A673 (cell line): ENCODE measurements around the gene NUP93. TPM values are rescaled to one million over a fixed set of nuclear protein-coding genes. Genes with fewer than 3 reads are reported as not detected.

Source experiments
- BruUV-seq: library from RNA; stranded (reverse); fragments of 400-500 nt; replicated peaks from 2 replicates; lab custom pipeline; 2021; lab: Mats Ljungman, UMichigan
- CTCF ChIA-PET: fragments of 300-600 bp; sonication (Branson Sonifier 250); formaldehyde crosslinking; loops from one replicate; lab custom pipeline; 2022; ENCODE audit warnings: antibody characterized with exemption; lab: Charles Lee
- POLR2A ChIA-PET: fragments of 300-600 bp; sonication (Branson Sonifier 250); formaldehyde crosslinking; loops from one replicate; lab custom pipeline; 2022; ENCODE audit warnings: antibody characterized with exemption; ENCODE audit not compliant: low non-redundant PET; lab: Charles Lee
- DNase-seq: peaks from one replicate; pipeline ENCODE4 v3.0.0-alpha.2; 2015; ENCODE audit warnings: low spot score
- H3K27ac ChIP-seq: fragments of 200-600 bp; sonication (generic); 2 replicates; pipeline ENCODE4 v1.5.1; 2016; ENCODE audit warnings: mixed run types, low read depth, mild to moderate bottlenecking, mixed read lengths, antibody characterized with exemption, low read length; ENCODE audit not compliant: poor library complexity, severe bottlenecking
- H3K27me3 ChIP-seq: fragments of 200-600 bp; sonication (generic); replicated peaks from 2 replicates; pipeline ENCODE4 v1.6.1; 2017; ENCODE audit warnings: mixed run types, low read depth, mild to moderate bottlenecking, mixed read lengths, antibody characterized with exemption, low read length; ENCODE audit not compliant: insufficient read depth, poor library complexity
- H3K36me3 ChIP-seq: fragments of 200-600 bp; sonication (generic); 2 replicates; pipeline ENCODE4 v1.6.1; 2016; ENCODE audit warnings: mixed run types, mild to moderate bottlenecking, mixed read lengths, antibody characterized with exemption, low read length; ENCODE audit not compliant: insufficient read depth, poor library complexity, severe bottlenecking
- H3K4me1 ChIP-seq: fragments of 200-600 bp; sonication (generic); 2 replicates; pipeline ENCODE4 v1.6.1; 2017; ENCODE audit warnings: mixed run types, mild to moderate bottlenecking, mixed read lengths, antibody characterized with exemption, low read length; ENCODE audit not compliant: insufficient read depth, poor library complexity, severe bottlenecking
- H3K4me3 ChIP-seq: fragments of 200-600 bp; sonication (generic); 2 replicates; pipeline ENCODE4 v1.5.1; 2016; ENCODE audit warnings: low read depth, mixed run types, mild to moderate bottlenecking, mixed read lengths, low read length; ENCODE audit not compliant: poor library complexity, severe bottlenecking
- H3K9me3 ChIP-seq: fragments of 200-600 bp; sonication (generic); 2 replicates; pipeline ENCODE4 v1.6.1; 2016; ENCODE audit warnings: mixed run types, low read depth, mild to moderate bottlenecking, mixed read lengths, antibody characterized with exemption, low read length; ENCODE audit not compliant: poor library complexity, severe bottlenecking
- EZH2 ChIP-seq: fragments of 200-600 bp; sonication (generic); IDR thresholded peaks from 2 replicates; pipeline ENCODE4 v1.6.1; 2017; ENCODE audit warnings: borderline replicate concordance, low read depth, mild to moderate bottlenecking, mixed read lengths, antibody characterized with exemption, low read length; ENCODE audit not compliant: poor library complexity, severe bottlenecking
- intact Hi-C: fragments of 100-400 bp; cut with micrococcal nuclease; formaldehyde crosslinking; loops from one replicate; pipeline ENCODE4 v1.10.0; 2022; ENCODE audit not compliant: unreplicated experiment
- total RNA-seq: library from RNA; stranded (reverse); gene quantifications from 2 replicates; pipeline ENCODE4 v1.2.3, GENCODE V29; 2021
- TF ChIP-seq, protein P1 (sequence below): fragments of 300-800, 200-600 bp; sonication (generic); conservative IDR thresholded peaks from 2 replicates; pipeline ENCODE4 v1.5.1; 2017; ENCODE audit warnings: low read depth, mild to moderate bottlenecking, antibody characterized with exemption, low read length, moderate library complexity, mixed read lengths

Gene NUP93
- total RNA-seq, 1 experiment from 2014 or later = 155 TPM

DNA sequence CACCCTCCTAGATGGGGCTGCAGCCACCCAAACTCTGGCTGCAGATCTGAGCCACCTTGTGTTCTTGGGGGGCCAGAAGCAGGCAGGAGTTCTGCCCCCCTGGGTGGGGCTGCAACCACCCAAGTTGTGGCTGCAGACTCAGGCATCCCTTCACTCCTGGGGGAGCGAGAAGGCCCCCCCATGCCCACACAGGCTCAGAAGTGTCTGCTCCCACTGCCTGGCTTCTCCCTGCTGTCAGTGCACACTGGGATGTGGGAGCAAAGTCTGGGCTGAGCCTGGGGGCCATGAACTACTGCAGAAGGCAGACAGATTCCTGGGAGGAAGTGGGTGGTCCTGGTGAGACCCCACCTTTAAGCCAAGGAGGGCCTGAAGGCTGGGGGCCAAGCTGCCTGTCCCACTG is 34.7 kb upstream of the NUP93 start:
- no peaks in the 10 kb centered on the region for H3K36me3 ChIP-seq
- H3K27me3 ChIP-seq = no peaks in the 10 kb centered on the region
- DNase-seq = no peak
- ChIA-PET CTCF (no interaction called here), POLR2A (no interaction called here)
- H3K27ac ChIP-seq = no peak overlapping the region
- H3K4me1 ChIP-seq = no peaks in the 10 kb centered on the region
- intact Hi-C loops = no loop called here
- H3K9me3 ChIP-seq = no peaks in the 10 kb centered on the region
- no peak overlapping the region for H3K4me3 ChIP-seq
- no TSS peak for BruUV-seq
- TF ChIP-seq, protein P1, sequence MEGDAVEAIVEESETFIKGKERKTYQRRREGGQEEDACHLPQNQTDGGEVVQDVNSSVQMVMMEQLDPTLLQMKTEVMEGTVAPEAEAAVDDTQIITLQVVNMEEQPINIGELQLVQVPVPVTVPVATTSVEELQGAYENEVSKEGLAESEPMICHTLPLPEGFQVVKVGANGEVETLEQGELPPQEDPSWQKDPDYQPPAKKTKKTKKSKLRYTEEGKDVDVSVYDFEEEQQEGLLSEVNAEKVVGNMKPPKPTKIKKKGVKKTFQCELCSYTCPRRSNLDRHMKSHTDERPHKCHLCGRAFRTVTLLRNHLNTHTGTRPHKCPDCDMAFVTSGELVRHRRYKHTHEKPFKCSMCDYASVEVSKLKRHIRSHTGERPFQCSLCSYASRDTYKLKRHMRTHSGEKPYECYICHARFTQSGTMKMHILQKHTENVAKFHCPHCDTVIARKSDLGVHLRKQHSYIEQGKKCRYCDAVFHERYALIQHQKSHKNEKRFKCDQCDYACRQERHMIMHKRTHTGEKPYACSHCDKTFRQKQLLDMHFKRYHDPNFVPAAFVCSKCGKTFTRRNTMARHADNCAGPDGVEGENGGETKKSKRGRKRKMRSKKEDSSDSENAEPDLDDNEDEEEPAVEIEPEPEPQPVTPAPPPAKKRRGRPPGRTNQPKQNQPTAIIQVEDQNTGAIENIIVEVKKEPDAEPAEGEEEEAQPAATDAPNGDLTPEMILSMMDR = no peak
- TF ChIP-seq EZH2 = no peak

DNA sequence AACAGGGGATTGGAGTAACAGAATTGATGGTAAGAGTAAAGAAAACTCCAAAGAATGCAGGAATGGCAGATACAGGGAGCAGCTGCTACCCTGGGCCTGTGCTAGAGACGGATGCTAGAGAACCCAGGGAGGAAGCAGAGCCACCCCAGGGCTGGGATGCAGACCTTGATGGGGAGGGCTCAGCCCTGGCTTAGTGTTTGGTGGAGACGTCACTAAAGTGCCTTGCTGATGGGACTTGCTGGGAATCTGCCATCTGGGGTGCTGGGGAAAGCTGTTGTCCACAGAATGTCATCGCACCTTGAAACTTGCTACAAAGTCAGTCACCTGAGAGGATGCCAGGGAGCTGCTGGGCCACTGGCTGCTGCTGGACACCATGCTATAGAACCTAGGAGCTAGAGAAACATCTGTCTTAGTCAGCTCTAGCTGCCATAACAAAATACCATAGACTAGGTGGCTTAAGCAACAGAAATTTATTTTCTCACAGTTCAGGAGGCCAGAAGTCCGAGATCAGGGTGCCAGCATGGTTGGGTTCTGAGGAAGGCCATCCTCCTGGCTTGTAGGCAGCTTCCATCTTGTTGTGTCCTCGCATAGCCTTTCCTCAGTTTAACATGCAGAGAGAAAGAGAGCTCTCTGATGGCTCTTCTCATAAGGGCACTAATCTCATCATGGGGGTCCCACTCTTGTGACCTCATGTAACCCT is 32.3 kb upstream of the NUP93 start:
- CTCF ChIA-PET = no interaction called here
- no peak overlapping the region for H3K27ac ChIP-seq
- POLR2A ChIA-PET = no interaction called here
- no peaks in the 10 kb centered on the region for H3K27me3 ChIP-seq
- no peak for TF ChIP-seq EZH2
- TF ChIP-seq, protein P1 = no peak
- intact Hi-C loops = no loop called here
- no peaks in the 10 kb centered on the region for H3K36me3 ChIP-seq
- DNase-seq = no peak
- BruUV-seq = no TSS peak
- H3K4me1 ChIP-seq = no peaks in the 10 kb centered on the region
- H3K4me3 ChIP-seq = no peak overlapping the region
- H3K9me3 ChIP-seq = no peaks in the 10 kb centered on the region

DNA sequence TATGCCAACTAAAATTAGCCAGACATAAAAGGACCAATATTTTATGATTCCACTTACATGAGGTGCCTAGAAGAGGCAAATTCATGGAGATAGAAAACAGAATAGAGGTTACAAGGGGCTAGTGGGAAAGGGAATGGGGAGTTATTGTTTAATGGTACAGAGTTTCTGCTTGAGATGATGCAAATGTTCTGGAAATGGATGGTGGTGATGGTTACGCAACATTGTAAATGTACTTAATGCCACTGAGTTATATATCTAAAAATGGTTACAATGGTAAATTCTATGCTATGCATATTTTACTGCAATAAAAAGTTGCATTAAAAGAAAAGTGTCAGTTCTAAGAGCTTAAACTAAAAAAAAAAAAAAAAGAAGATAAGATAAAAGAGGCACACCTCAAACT is 29.7 kb upstream of the NUP93 start:
- no peaks in the 10 kb centered on the region for H3K27me3 ChIP-seq
- ChIA-PET CTCF (interaction anchor here (0.6 to 1.3 kb wide), 6 partner anchors 96 to 417 kb away, joined by 3 to 9 read pairs (median 6); no protein-coding TSS in a partner anchor), POLR2A (no interaction called here)
- BruUV-seq = no TSS peak
- H3K4me1 ChIP-seq = no peaks in the 10 kb centered on the region
- DNase-seq = no peak
- no peak overlapping the region for H3K4me3 ChIP-seq
- no peak overlapping the region for H3K27ac ChIP-seq
- TF ChIP-seq, protein P1 = no peak
- no peak for TF ChIP-seq EZH2
- intact Hi-C loops = loop anchor here (5.0 kb wide), 2 partner anchors 98 to 758 kb away; no protein-coding TSS in a partner anchor
- no peaks in the 10 kb centered on the region for H3K36me3 ChIP-seq
- no peaks in the 10 kb centered on the region for H3K9me3 ChIP-seq
